A549 (cell line): ENCODE data around the gene CENPX. TPM values are rescaled to one million over a fixed set of nuclear protein-coding genes. Genes with fewer than 3 reads are reported as not detected.

Experiments
- ATAC-seq, 2 experiments: fragments of 200-7000 bp in 1 of 2; fragments of >200 bp in 1 of 2; cut with Nextera tagmentation in 1 of 2; cut with Tn5 transposase in 1 of 2; 3 replicates each; pipeline versions ENCODE4 v1.8.0 to v1.9.1; 2018 to 2020; ENCODE audit warnings: mild to moderate bottlenecking in 1 of 2, moderate library complexity in 1 of 2
- CTCF ChIA-PET: fragments of 300-600 bp; sonication (Branson Sonifier 250); formaldehyde crosslinking; extraction: SDS; loops from one replicate; lab custom pipeline; 2021; ENCODE audit warnings: antibody characterized with exemption, inconsistent platforms; lab: Yijun Ruan, JAX
- POLR2A ChIA-PET: fragments of 350-600 bp; formaldehyde crosslinking; extraction: SDS; loops from one replicate; lab custom pipeline; 2021; ENCODE audit warnings: antibody characterized with exemption, inconsistent platforms; lab: Yijun Ruan, JAX
- DNase-seq, 2 experiments: peaks; one replicate each; pipeline versions ENCODE4 v3.0.0 to v3.0.0-alpha.2; 2011 to 2016; ENCODE audit warnings: low read depth in 1 of 2, low spot score in 1 of 2
- FAIRE-seq: peaks from 2 replicates; lab custom pipeline; 2011; peaks lifted over from hg19 to GRCh38; lab: Jason Lieb, UNC
- H3K27ac ChIP-seq, 2 experiments: fragments of >200 bp; sonication (Bioruptor Twin); formaldehyde crosslinking; 3 replicates each; pipeline ENCODE4 v1.5.1; 2016 to 2017
- H3K4me1 ChIP-seq: fragments of >200 bp; sonication (Bioruptor Twin); formaldehyde crosslinking; 3 replicates; pipeline ENCODE4 v1.6.1; 2016
- H3K4me2 ChIP-seq: fragments of >200 bp; sonication (Bioruptor Twin); formaldehyde crosslinking; 3 replicates; pipeline ENCODE4 v1.6.1; 2016
- H3K4me3 ChIP-seq: fragments of >200 bp; sonication (Bioruptor Twin); formaldehyde crosslinking; 3 replicates; pipeline ENCODE4 v1.5.1; 2016
- H3K9me3 ChIP-seq: fragments of >200 bp; sonication (Bioruptor Twin); formaldehyde crosslinking; 3 replicates; pipeline ENCODE4 v1.6.1; 2016
- CBX8 ChIP-seq: fragments of 200-600 bp; sonication (generic); IDR thresholded peaks from 2 replicates; pipeline ENCODE4 v1.6.1; 2016
- CEBPB ChIP-seq, 2 experiments: fragments of >200 bp in 1 of 2; sonication (Bioruptor Twin) in 1 of 2; formaldehyde crosslinking in 1 of 2; IDR thresholded peaks; 2 replicates each; pipeline ENCODE4 v1.6.1; 2012 to 2016
- EHMT2 ChIP-seq: fragments of 200-600 bp; sonication (generic); IDR thresholded peaks from 2 replicates; pipeline ENCODE4 v1.6.1; 2016; ENCODE audit warnings: antibody characterized with exemption, low read depth, mild to moderate bottlenecking, moderate library complexity
- FOSB ChIP-seq: fragments of 250-450 bp; sonication (Bioruptor Pico); IDR thresholded peaks from 2 replicates; pipeline ENCODE4 v1.5.0; 2020; ENCODE audit warnings: mild to moderate bottlenecking, moderate library complexity
- FOXS1 ChIP-seq: fragments of 250-450 bp; sonication (Bioruptor Pico); IDR thresholded peaks from 2 replicates; pipeline ENCODE4 v1.5.0; 2020; ENCODE audit warnings: mild to moderate bottlenecking, moderate library complexity
- GATA3 ChIP-seq: IDR thresholded peaks from 2 replicates; pipeline ENCODE4 v1.6.1; 2012; ENCODE audit warnings: borderline replicate concordance
- HEYL ChIP-seq: fragments of 250-450 bp; sonication (Bioruptor Pico); IDR thresholded peaks from 2 replicates; pipeline ENCODE4 v1.8.0; 2021; ENCODE audit warnings: mild to moderate bottlenecking, moderate library complexity
- HOXA7 ChIP-seq: fragments of 250-450 bp; sonication (Bioruptor Pico); IDR thresholded peaks from 2 replicates; pipeline ENCODE4 v1.5.0; 2020; ENCODE audit warnings: mild to moderate bottlenecking, moderate library complexity
- JUN ChIP-seq, 2 experiments: fragments of >200 bp; sonication (Bioruptor Twin); formaldehyde crosslinking; IDR thresholded peaks; 2 replicates in 1 of 2; 3 replicates in 1 of 2; pipeline ENCODE4 v1.6.1; 2016 to 2017
- MAFK ChIP-seq: fragments of 450-650 bp; IDR thresholded peaks from 2 replicates; pipeline ENCODE4 v1.6.1; 2014; ENCODE audit not compliant: partially characterized antibody
- PHF8 ChIP-seq: fragments of 200-600 bp; sonication (generic); IDR thresholded peaks from 2 replicates; pipeline ENCODE4 v1.6.1; 2016; ENCODE audit warnings: low read depth, mild to moderate bottlenecking, antibody characterized with exemption, moderate library complexity, borderline replicate concordance
- POLR2A ChIP-seq: IDR thresholded peaks from 2 replicates; pipeline ENCODE4 v1.6.1; 2012; ENCODE audit warnings: mild to moderate bottlenecking, low read length
- POLR2AphosphoS2 ChIP-seq: conservative IDR thresholded peaks from 2 replicates; pipeline ENCODE4 v1.6.1; 2012; ENCODE audit warnings: low read length, improper control_type of control experiment, inconsistent platforms
- RARB ChIP-seq: fragments of 250-450 bp; sonication (Bioruptor Pico); IDR thresholded peaks from 2 replicates; pipeline ENCODE4 v1.8.0; 2021; ENCODE audit warnings: mild to moderate bottlenecking, moderate library complexity
- RNF2 ChIP-seq: fragments of 200-600 bp; sonication (generic); IDR thresholded peaks from 2 replicates; pipeline ENCODE4 v1.6.1; 2016; ENCODE audit warnings: low read depth, mild to moderate bottlenecking, antibody characterized with exemption, moderate library complexity, borderline replicate concordance
- SMC3 ChIP-seq: fragments of >200 bp; sonication (Bioruptor Twin); formaldehyde crosslinking; IDR thresholded peaks from 3 replicates; pipeline ENCODE4 v1.6.1; 2018; ENCODE audit warnings: inconsistent platforms
- SREBF2 ChIP-seq: fragments of 450-650 bp; IDR thresholded peaks from 2 replicates; pipeline ENCODE4 v1.6.1; 2014; ENCODE audit warnings: mild to moderate bottlenecking, moderate library complexity
- TFCP2L1 ChIP-seq: fragments of 250-450 bp; sonication (Bioruptor Pico); IDR thresholded peaks from 2 replicates; pipeline ENCODE4 v1.5.0; 2021; ENCODE audit warnings: mild to moderate bottlenecking
- ZC3H11A ChIP-seq: fragments of 450-650 bp; IDR thresholded peaks from 2 replicates; pipeline ENCODE4 v1.6.1; 2014; ENCODE audit warnings: antibody characterized with exemption, mild to moderate bottlenecking
- WGBS: methylation state at CpG from one replicate; pipeline ENCODE4 v1.1.6; 2017; ENCODE audit errors: missing lambda C conversion rate; 5-methylcytosine and 5-hydroxymethylcytosine counted together
- polyA plus RNA-seq, 4 experiments: library from polyadenylated mRNA; depleted of rRNA in 3 of 4; stranded (reverse); fragments of >200 nt; fragmentation: RNase III in 1 of 4; extraction: RNeasy Plus Mini Kit Qiagen cat#74134 plus additional on column Dnase treatment in 1 of 4; gene quantifications; 2 replicates in 3 of 4; 3 replicates in 1 of 4; pipeline ENCODE4 v1.2.3, GENCODE V29; 2011 to 2017
- TF ChIP-seq, protein P1 (sequence below): fragments of 250-450 bp; sonication (Bioruptor Pico); IDR thresholded peaks from 2 replicates; pipeline ENCODE4 v1.5.0; 2020; ENCODE audit warnings: low read depth, mild to moderate bottlenecking, moderate library complexity
- TF ChIP-seq, protein P2 (sequence below): fragments of >200 bp; sonication (Bioruptor Twin); formaldehyde crosslinking; IDR thresholded peaks from 2 replicates; pipeline ENCODE4 v1.6.1; 2016
- TF ChIP-seq, protein P3 (sequence below): fragments of 200-600 bp; sonication (generic); IDR thresholded peaks from 2 replicates; pipeline ENCODE4 v1.6.1; 2016; ENCODE audit warnings: antibody characterized with exemption, mild to moderate bottlenecking, moderate library complexity
- TF ChIP-seq, protein P4 (sequence below): IDR thresholded peaks from 2 replicates; pipeline ENCODE4 v1.6.1; 2012; ENCODE audit warnings: low read depth, borderline replicate concordance
- TF ChIP-seq, protein P5 (sequence below): IDR thresholded peaks from 2 replicates; pipeline ENCODE4 v1.6.1; 2012

Gene CENPX
- polyA plus RNA-seq, 2 of the 4 experiments (the other 2 are of a cell fraction): 80.5 to 222 TPM

DNA sequence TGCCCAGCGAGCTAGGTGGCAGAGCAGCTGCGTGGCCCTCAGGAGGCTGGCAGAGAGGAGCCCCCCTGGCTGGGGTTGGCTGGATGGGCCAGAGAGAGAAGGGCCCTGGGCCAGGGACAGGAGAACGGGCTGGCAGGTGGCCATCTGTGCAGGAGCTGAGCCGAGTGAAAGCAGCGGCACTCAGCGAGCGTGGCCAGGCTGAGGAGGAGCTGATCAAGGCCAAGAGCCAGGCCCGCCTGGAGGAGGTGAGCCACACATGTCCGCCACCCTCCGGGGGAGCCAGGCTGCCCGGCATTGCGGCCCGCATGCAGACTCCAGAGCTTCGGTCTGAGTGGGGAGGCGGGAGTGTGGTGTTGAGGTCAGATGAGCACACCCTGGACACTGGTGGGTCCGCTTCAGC lies 6.7 kb upstream of the CENPX start:
- Histone ChIP-seq H3K9me3 (no peaks in the 10 kb centered on the region), H3K4me1 (peaks cover 6% of the 10 kb centered on the region; the same call in 1 of the 3 replicates), H3K4me2 (no peak overlapping the region), H3K4me3 (no peak overlapping the region), H3K27ac (no peak overlapping the region)
- POLR2A ChIA-PET: interaction anchor here (1.3 to 3.4 kb wide), 3 partner anchors 8 to 70 kb away, joined by 4 to 33 read pairs (median 12); partner anchors contain the start of genes DCXR and FASN
- DNase-seq (no peak), ATAC-seq (no peak), FAIRE-seq (no peak)
- CTCF ChIA-PET: interaction anchor here (0.8 to 33.2 kb wide), 45 partner anchors 10 to 746 kb away, joined by 3 to 794 read pairs (median 10); partner anchors contain the start of genes DCXR, DUS1L, GPS1 and MAFG
- WGBS: 90% methylated on average over 16 of the region's 16 CpGs
- TF ChIP-seq, protein P1, sequence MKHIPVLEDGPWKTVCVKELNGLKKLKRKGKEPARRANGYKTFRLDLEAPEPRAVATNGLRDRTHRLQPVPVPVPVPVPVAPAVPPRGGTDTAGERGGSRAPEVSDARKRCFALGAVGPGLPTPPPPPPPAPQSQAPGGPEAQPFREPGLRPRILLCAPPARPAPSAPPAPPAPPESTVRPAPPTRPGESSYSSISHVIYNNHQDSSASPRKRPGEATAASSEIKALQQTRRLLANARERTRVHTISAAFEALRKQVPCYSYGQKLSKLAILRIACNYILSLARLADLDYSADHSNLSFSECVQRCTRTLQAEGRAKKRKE (CRISPR knock-in tag): no peak
- TF ChIP-seq, protein P2, sequence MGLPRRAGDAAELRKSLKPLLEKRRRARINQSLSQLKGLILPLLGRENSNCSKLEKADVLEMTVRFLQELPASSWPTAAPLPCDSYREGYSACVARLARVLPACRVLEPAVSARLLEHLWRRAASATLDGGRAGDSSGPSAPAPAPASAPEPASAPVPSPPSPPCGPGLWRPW: no peak
- no peak for TF ChIP-seq RARB (CRISPR knock-in tag)
- TF ChIP-seq POLR2AphosphoS2: no peak
- no peak for TF ChIP-seq RNF2
- no peak for TF ChIP-seq SREBF2
- TF ChIP-seq HOXA7 (CRISPR knock-in tag): no peak
- TF ChIP-seq, protein P3, sequence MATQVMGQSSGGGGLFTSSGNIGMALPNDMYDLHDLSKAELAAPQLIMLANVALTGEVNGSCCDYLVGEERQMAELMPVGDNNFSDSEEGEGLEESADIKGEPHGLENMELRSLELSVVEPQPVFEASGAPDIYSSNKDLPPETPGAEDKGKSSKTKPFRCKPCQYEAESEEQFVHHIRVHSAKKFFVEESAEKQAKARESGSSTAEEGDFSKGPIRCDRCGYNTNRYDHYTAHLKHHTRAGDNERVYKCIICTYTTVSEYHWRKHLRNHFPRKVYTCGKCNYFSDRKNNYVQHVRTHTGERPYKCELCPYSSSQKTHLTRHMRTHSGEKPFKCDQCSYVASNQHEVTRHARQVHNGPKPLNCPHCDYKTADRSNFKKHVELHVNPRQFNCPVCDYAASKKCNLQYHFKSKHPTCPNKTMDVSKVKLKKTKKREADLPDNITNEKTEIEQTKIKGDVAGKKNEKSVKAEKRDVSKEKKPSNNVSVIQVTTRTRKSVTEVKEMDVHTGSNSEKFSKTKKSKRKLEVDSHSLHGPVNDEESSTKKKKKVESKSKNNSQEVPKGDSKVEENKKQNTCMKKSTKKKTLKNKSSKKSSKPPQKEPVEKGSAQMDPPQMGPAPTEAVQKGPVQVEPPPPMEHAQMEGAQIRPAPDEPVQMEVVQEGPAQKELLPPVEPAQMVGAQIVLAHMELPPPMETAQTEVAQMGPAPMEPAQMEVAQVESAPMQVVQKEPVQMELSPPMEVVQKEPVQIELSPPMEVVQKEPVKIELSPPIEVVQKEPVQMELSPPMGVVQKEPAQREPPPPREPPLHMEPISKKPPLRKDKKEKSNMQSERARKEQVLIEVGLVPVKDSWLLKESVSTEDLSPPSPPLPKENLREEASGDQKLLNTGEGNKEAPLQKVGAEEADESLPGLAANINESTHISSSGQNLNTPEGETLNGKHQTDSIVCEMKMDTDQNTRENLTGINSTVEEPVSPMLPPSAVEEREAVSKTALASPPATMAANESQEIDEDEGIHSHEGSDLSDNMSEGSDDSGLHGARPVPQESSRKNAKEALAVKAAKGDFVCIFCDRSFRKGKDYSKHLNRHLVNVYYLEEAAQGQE: no peak
- no peak for TF ChIP-seq SMC3
- TF ChIP-seq EHMT2: no peak
- TF ChIP-seq CEBPB (IDR thresholded peaks at IDR 0.05): no peak
- TF ChIP-seq FOSB (CRISPR knock-in tag): no peak
- TF ChIP-seq JUN (IDR thresholded peaks at IDR 0.05): no peak
- no peak for TF ChIP-seq MAFK
- no peak for TF ChIP-seq PHF8

DNA sequence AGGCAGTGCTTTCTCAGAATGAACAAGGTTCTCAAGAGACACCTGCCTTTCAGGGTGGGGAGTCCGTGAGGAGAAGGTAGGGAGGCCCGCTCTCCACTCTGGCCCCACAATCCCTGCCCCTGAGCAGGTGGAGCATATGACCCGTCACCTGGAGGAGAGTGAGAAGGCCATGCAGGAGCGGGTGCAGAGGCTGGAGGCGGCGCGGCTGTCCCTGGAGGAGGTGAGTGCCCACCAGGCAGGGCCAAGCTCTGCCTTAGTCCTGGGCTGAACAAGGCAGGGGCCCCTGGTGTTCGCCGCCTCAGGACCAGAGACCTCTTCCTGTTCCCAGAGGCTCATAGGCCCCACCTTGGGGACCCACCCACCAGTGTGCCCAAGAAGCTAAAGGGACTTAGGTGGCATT lies 6.3 kb upstream of the CENPX start:
- H3K27ac ChIP-seq: no peak overlapping the region
- POLR2A ChIA-PET: interaction anchor here (2.4 to 3.4 kb wide), 2 partner anchors 9 to 69 kb away, joined by 12 to 33 read pairs; partner anchors contain the start of genes DCXR and FASN

DNA sequence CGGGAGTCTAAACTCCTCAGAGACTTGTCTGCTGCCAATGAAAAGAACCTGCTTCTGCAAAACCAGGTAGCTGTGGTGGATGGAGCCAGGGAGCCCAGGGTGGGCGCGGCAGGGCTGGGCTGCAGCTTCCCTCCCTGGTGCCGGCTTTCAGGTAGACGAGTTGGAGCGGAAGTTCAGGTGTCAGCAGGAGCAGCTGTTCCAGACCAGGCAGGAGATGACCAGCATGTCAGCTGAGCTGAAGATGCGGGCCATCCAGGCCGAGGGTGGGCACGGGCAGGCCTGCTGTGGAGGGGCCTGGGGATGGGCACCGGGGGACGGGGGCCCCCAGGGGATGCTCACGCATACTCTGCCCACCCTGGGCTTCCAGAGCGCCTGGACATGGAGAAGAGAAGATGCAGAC lies 5.6 kb upstream of the CENPX start:
- Histone ChIP-seq H3K4me2 (no peak overlapping the region), H3K4me1 (peaks cover 14% of the 10 kb centered on the region), H3K27ac (no peak overlapping the region)
- FAIRE-seq (no peak), DNase-seq (no peak)
- TF ChIP-seq, protein P4, sequence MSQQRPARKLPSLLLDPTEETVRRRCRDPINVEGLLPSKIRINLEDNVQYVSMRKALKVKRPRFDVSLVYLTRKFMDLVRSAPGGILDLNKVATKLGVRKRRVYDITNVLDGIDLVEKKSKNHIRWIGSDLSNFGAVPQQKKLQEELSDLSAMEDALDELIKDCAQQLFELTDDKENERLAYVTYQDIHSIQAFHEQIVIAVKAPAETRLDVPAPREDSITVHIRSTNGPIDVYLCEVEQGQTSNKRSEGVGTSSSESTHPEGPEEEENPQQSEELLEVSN: no peak
- TF ChIP-seq MAFK (no peak), TFCP2L1 (CRISPR knock-in tag) (no peak), POLR2A (no peak), HEYL (CRISPR knock-in tag) (no peak), GATA3 (no peak), ZC3H11A (no peak), CBX8 (no peak)
- TF ChIP-seq, protein P5, sequence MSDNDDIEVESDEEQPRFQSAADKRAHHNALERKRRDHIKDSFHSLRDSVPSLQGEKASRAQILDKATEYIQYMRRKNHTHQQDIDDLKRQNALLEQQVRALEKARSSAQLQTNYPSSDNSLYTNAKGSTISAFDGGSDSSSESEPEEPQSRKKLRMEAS: no peak
- TF ChIP-seq, all 56 proteins: peak for 0
- ATAC-seq: no peak
- 93% methylated on average over 11 of the region's 13 CpGs for WGBS
- Histone ChIP-seq H3K4me3 (no peak overlapping the region), H3K9me3 (no peaks in the 10 kb centered on the region)
- CTCF ChIA-PET: interaction anchor here (0.9 to 33.2 kb wide), 10 partner anchors 8 to 128 kb away, joined by 3 to 794 read pairs (median 37); partner anchors contain the start of genes DCXR, DUS1L, GPS1 and NOTUM
- POLR2A ChIA-PET: interaction anchor here (2.4 kb wide), 1 partner anchor 9 kb away, joined by 12 read pairs; the partner anchor contains the start of gene DCXR

More for the DNA sequence above, 6.3 kb upstream of the CENPX start:
- WGBS: 95% methylated on average over 9 of the region's 9 CpGs
- H3K4me1 ChIP-seq: peaks cover 10% of the 10 kb centered on the region
- no peak for ATAC-seq
- TF ChIP-seq CBX8 (no peak), FOXS1 (CRISPR knock-in tag) (no peak)
- TF ChIP-seq, protein P2: no peak
- no peak overlapping the region for H3K4me3 ChIP-seq
- no peak overlapping the region for H3K4me2 ChIP-seq
- DNase-seq: no peak
- no peaks in the 10 kb centered on the region for H3K9me3 ChIP-seq
- CTCF ChIA-PET: interaction anchor here (1.1 to 33.2 kb wide), 28 partner anchors 10 to 746 kb away, joined by 3 to 794 read pairs (median 16); partner anchors contain the start of genes DCXR, DUS1L, GPS1 and MAFG
- FAIRE-seq: no peak
